ENCODE measurements around the gene DNM3. TPM values are rescaled to one million over a fixed set of nuclear protein-coding genes. Genes with fewer than 3 reads are reported as not detected.

DNM3 gene
- total and polyA plus RNA-seq, 2 experiments from 2014 or later: 5.2 to 12.2 TPM

DNA sequence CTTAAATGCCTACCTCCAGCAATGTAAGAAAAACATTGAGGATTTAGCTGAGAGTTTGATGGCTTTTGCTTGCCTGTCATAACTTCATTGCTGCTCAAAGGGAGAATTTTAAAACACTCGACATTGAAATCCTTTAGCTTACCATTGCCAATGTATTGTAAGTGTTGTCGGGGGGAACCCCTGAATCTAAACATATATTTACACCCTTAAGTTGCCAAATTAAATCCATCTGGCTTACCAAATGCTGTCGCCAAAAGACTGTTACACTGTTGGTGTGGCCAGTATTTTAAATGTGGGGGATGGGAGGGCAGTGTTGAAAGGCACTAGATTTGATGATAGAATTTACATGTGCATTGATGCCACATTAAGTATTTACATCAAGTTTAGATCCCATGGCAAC is 554.3 kb downstream of the DNM3 start (continued):
- TF ChIP-seq, protein P1, sequence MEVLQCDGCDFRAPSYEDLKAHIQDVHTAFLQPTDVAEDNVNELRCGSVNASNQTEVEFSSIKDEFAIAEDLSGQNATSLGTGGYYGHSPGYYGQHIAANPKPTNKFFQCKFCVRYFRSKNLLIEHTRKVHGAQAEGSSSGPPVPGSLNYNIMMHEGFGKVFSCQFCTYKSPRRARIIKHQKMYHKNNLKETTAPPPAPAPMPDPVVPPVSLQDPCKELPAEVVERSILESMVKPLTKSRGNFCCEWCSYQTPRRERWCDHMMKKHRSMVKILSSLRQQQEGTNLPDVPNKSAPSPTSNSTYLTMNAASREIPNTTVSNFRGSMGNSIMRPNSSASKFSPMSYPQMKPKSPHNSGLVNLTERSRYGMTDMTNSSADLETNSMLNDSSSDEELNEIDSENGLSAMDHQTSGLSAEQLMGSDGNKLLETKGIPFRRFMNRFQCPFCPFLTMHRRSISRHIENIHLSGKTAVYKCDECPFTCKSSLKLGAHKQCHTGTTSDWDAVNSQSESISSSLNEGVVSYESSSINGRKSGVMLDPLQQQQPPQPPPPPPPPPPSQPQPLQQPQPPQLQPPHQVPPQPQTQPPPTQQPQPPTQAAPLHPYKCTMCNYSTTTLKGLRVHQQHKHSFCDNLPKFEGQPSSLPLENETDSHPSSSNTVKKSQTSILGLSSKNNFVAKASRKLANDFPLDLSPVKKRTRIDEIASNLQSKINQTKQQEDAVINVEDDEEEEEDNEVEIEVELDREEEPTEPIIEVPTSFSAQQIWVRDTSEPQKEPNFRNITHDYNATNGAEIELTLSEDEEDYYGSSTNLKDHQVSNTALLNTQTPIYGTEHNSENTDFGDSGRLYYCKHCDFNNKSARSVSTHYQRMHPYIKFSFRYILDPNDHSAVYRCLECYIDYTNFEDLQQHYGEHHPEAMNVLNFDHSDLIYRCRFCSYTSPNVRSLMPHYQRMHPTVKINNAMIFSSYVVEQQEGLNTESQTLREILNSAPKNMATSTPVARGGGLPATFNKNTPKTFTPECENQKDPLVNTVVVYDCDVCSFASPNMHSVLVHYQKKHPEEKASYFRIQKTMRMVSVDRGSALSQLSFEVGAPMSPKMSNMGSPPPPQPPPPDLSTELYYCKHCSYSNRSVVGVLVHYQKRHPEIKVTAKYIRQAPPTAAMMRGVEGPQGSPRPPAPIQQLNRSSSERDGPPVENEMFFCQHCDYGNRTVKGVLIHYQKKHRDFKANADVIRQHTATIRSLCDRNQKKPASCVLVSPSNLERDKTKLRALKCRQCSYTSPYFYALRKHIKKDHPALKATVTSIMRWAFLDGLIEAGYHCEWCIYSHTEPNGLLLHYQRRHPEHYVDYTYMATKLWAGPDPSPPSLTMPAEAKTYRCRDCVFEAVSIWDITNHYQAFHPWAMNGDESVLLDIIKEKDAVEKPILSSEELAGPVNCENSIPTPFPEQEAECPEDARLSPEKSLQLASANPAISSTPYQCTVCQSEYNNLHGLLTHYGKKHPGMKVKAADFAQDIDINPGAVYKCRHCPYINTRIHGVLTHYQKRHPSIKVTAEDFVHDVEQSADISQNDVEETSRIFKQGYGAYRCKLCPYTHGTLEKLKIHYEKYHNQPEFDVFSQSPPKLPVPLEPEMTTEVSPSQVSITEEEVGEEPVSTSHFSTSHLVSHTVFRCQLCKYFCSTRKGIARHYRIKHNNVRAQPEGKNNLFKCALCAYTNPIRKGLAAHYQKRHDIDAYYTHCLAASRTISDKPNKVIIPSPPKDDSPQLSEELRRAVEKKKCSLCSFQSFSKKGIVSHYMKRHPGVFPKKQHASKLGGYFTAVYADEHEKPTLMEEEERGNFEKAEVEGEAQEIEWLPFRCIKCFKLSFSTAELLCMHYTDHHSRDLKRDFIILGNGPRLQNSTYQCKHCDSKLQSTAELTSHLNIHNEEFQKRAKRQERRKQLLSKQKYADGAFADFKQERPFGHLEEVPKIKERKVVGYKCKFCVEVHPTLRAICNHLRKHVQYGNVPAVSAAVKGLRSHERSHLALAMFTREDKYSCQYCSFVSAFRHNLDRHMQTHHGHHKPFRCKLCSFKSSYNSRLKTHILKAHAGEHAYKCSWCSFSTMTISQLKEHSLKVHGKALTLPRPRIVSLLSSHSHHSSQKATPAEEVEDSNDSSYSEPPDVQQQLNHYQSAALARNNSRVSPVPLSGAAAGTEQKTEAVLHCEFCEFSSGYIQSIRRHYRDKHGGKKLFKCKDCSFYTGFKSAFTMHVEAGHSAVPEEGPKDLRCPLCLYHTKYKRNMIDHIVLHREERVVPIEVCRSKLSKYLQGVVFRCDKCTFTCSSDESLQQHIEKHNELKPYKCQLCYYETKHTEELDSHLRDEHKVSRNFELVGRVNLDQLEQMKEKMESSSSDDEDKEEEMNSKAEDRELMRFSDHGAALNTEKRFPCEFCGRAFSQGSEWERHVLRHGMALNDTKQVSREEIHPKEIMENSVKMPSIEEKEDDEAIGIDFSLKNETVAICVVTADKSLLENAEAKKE (CRISPR knock-in tag; IDR thresholded peaks at IDR 0.05): no peak
- no peak for TF ChIP-seq CREB1 (CRISPR knock-in tag; IDR thresholded peaks at IDR 0.05; ENCODE audit: low read depth)
- TF ChIP-seq, protein P2, sequence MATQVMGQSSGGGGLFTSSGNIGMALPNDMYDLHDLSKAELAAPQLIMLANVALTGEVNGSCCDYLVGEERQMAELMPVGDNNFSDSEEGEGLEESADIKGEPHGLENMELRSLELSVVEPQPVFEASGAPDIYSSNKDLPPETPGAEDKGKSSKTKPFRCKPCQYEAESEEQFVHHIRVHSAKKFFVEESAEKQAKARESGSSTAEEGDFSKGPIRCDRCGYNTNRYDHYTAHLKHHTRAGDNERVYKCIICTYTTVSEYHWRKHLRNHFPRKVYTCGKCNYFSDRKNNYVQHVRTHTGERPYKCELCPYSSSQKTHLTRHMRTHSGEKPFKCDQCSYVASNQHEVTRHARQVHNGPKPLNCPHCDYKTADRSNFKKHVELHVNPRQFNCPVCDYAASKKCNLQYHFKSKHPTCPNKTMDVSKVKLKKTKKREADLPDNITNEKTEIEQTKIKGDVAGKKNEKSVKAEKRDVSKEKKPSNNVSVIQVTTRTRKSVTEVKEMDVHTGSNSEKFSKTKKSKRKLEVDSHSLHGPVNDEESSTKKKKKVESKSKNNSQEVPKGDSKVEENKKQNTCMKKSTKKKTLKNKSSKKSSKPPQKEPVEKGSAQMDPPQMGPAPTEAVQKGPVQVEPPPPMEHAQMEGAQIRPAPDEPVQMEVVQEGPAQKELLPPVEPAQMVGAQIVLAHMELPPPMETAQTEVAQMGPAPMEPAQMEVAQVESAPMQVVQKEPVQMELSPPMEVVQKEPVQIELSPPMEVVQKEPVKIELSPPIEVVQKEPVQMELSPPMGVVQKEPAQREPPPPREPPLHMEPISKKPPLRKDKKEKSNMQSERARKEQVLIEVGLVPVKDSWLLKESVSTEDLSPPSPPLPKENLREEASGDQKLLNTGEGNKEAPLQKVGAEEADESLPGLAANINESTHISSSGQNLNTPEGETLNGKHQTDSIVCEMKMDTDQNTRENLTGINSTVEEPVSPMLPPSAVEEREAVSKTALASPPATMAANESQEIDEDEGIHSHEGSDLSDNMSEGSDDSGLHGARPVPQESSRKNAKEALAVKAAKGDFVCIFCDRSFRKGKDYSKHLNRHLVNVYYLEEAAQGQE (IDR thresholded peaks at IDR 0.05; ENCODE audit: unreplicated experiment): no peak
- TF ChIP-seq, protein P3, sequence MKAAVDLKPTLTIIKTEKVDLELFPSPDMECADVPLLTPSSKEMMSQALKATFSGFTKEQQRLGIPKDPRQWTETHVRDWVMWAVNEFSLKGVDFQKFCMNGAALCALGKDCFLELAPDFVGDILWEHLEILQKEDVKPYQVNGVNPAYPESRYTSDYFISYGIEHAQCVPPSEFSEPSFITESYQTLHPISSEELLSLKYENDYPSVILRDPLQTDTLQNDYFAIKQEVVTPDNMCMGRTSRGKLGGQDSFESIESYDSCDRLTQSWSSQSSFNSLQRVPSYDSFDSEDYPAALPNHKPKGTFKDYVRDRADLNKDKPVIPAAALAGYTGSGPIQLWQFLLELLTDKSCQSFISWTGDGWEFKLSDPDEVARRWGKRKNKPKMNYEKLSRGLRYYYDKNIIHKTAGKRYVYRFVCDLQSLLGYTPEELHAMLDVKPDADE (IDR thresholded peaks at IDR 0.05): no peak
- TF ChIP-seq, protein P4, sequence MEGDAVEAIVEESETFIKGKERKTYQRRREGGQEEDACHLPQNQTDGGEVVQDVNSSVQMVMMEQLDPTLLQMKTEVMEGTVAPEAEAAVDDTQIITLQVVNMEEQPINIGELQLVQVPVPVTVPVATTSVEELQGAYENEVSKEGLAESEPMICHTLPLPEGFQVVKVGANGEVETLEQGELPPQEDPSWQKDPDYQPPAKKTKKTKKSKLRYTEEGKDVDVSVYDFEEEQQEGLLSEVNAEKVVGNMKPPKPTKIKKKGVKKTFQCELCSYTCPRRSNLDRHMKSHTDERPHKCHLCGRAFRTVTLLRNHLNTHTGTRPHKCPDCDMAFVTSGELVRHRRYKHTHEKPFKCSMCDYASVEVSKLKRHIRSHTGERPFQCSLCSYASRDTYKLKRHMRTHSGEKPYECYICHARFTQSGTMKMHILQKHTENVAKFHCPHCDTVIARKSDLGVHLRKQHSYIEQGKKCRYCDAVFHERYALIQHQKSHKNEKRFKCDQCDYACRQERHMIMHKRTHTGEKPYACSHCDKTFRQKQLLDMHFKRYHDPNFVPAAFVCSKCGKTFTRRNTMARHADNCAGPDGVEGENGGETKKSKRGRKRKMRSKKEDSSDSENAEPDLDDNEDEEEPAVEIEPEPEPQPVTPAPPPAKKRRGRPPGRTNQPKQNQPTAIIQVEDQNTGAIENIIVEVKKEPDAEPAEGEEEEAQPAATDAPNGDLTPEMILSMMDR (conservative IDR thresholded peaks at IDR 0.05; ENCODE audit: low read depth in 2 of 2): no peak
- no peak for TF ChIP-seq EZH2phosphoT487 (IDR thresholded peaks at IDR 0.05; ENCODE audit: unreplicated experiment)
